Pons (tissue), 1 donor: ENCODE data around the gene CLPTM1L.
"Not testable (repeated sequence)": the region's sequence is repeated elsewhere in the genome, so short reads cannot be mapped to it uniquely, and the experiment has no call there.

Experiments
- DNase-seq: peaks from one replicate; pipeline ENCODE4 v3.0.0-alpha.2; 2016; ENCODE audit warnings: low spot score

The CLPTM1L gene

GRCh38 chr5:1326532-1326875 lies 18.4 kb downstream of the CLPTM1L start:
- DNase-seq, result not testable (repeated sequence)

GRCh38 chr5:1325870-1326531 lies 18.9 kb downstream of the CLPTM1L start:
- DNase-seq, result no peak

GRCh38 chr5:1325191-1325741 lies 19.6 kb downstream of the CLPTM1L start:
- no peak for DNase-seq

GRCh38 chr5:1324719-1325190 lies 20.1 kb downstream of the CLPTM1L start:
- no peak for DNase-seq

- DNase-seq, result no peak
Measured at GRCh38 chr5:1324301-1324700, 20.6 kb downstream of the CLPTM1L start.

GRCh38 chr5:1323803-1324173 lies 21.1 kb downstream of the CLPTM1L start:
- no peak for DNase-seq

GRCh38 chr5:1322955-1323802 lies 21.7 kb downstream of the CLPTM1L start:
- no peak for DNase-seq

- DNase-seq, result no peak
Measured at GRCh38 chr5:1322036-1322900, 22.6 kb downstream of the CLPTM1L start.

GRCh38 chr5:1321576-1321975 lies 23.3 kb downstream of the CLPTM1L start:
- DNase-seq, result no peak

GRCh38 chr5:1320436-1321344 lies 24.2 kb downstream of the CLPTM1L start:
- no peak for DNase-seq

- DNase-seq, result no peak
Measured at GRCh38 chr5:1319436-1320256, 25.3 kb downstream of the CLPTM1L start.

GRCh38 chr5:1318659-1319251 lies 26.1 kb downstream of the CLPTM1L start:
- no peak for DNase-seq

GRCh38 chr5:1317921-1318565 lies 26.9 kb downstream of the CLPTM1L start:
- DNase-seq, result no peak

GRCh38 chr5:1316588-1317340 lies 28.1 kb downstream of the CLPTM1L start:
- no peak for DNase-seq

- no peak for DNase-seq
Measured at GRCh38 chr5:1315709-1316587, 29.0 kb downstream of the CLPTM1L start.

- DNase-seq, result no peak
Measured at GRCh38 chr5:1315018-1315708, 29.7 kb downstream of the CLPTM1L start.

GRCh38 chr5:1314564-1314982 lies 30.3 kb downstream of the CLPTM1L start:
- DNase-seq, result no peak
